ENCODE measurements around the gene CFLAR.

DNA sequence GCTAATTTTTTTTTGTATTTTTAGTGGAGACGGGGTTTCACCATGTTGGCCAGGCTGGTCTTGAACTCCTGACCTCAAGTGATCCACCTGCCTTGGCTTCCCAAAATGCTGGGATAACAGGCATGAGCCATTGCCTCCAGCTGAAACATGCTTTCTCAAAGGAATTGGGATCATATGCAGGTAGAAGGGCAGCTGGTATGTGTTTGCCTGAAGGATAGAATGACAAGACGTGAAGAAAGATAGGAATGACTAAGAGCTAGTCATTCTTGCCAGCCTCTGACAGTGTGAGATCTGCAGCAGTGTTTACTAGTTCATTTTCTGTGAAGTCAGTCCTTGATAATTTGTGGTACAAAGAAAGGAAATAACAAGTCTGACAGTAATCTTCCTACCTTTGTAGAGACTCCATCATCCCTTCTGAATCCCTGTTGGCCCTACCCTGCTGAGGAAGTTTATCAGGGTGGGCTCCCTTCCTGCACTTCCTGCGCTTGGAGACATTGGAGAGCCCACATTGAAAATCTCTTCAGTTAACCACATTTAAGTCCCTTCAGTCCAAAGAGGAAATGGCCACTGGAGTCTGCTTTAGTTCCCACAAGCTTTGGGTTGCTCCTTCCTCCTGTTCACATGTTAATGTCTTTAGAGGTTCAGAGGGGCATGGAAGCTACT is 14.7 kb downstream of the CFLAR start:
- TF ChIP-seq, protein P1, sequence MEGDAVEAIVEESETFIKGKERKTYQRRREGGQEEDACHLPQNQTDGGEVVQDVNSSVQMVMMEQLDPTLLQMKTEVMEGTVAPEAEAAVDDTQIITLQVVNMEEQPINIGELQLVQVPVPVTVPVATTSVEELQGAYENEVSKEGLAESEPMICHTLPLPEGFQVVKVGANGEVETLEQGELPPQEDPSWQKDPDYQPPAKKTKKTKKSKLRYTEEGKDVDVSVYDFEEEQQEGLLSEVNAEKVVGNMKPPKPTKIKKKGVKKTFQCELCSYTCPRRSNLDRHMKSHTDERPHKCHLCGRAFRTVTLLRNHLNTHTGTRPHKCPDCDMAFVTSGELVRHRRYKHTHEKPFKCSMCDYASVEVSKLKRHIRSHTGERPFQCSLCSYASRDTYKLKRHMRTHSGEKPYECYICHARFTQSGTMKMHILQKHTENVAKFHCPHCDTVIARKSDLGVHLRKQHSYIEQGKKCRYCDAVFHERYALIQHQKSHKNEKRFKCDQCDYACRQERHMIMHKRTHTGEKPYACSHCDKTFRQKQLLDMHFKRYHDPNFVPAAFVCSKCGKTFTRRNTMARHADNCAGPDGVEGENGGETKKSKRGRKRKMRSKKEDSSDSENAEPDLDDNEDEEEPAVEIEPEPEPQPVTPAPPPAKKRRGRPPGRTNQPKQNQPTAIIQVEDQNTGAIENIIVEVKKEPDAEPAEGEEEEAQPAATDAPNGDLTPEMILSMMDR (IDR thresholded peaks at IDR 0.05), result no peak
- TF ChIP-seq POLR2A (IDR thresholded peaks at IDR 0.05), result no peak

Data from uterus (tissue), 2 donors.